GM12878 (cell line): ENCODE data around the gene TOP3A. TPM values are rescaled to one million over a fixed set of nuclear protein-coding genes. Genes with fewer than 3 reads are reported as not detected.

Source experiments
- ATAC-seq: fragments of 200-7000 bp; cut with Tn5 transposase; 3 replicates; pipeline ENCODE4 v1.9.1; 2020; ENCODE audit warnings: mild to moderate bottlenecking, moderate library complexity
- BruUV-seq: library from RNA; stranded (reverse); fragments of 400-500 nt; replicated peaks from 2 replicates; lab custom pipeline; 2021; lab: Mats Ljungman, UMichigan
- CTCF ChIA-PET: fragments of 300-600 bp; sonication (Branson Sonifier 250); formaldehyde crosslinking; extraction: SDS; loops from one replicate; lab custom pipeline; 2021; ENCODE audit warnings: inconsistent platforms; lab: Yijun Ruan, JAX
- POLR2A ChIA-PET: fragments of 350-600 bp; formaldehyde crosslinking; extraction: SDS; loops from one replicate; lab custom pipeline; 2021; ENCODE audit warnings: inconsistent platforms; lab: Charles Lee
- RAD21 ChIA-PET: fragments of 300-600 bp; sonication (Branson Sonifier 250); formaldehyde crosslinking; loops from one replicate; lab custom pipeline; 2023; ENCODE audit warnings: antibody characterized with exemption; ENCODE audit not compliant: unreplicated experiment; lab: Charles Lee
- SMC1A ChIA-PET: fragments of 300-600 bp; sonication (Branson Sonifier 250); formaldehyde crosslinking; loops from one replicate; lab custom pipeline; 2023; ENCODE audit not compliant: unreplicated experiment, uncharacterized antibody; lab: Charles Lee
- DNase-seq: peaks from one replicate; pipeline ENCODE4 v3.0.0-alpha.2; 2011; ENCODE audit warnings: low read depth, low spot score
- FAIRE-seq: peaks from 3 replicates; lab custom pipeline; 2011; peaks lifted over from hg19 to GRCh38; lab: Jason Lieb, UNC
- H2AFZ ChIP-seq: 2 replicates; pipeline ENCODE4 v1.6.0; 2011; ENCODE audit warnings: low read depth, low read length, control low read depth; ENCODE audit not compliant: control insufficient read depth
- H3K27ac ChIP-seq: 2 replicates; pipeline ENCODE4 v1.5.1; 2011; ENCODE audit warnings: control low read depth; ENCODE audit not compliant: control insufficient read depth, insufficient read depth
- H3K27me3 ChIP-seq, 2 experiments: replicated peaks in 1 of 2; 2 replicates each; pipeline versions ENCODE4 v1.6.0 to v1.6.1; 2011; ENCODE audit warnings: low read length in 1 of 2; ENCODE audit not compliant: control insufficient read depth in 2 of 2, insufficient read depth in 2 of 2
- H3K36me3 ChIP-seq, 2 experiments: 2 replicates each; pipeline ENCODE4 v1.5.1; 2011; ENCODE audit warnings: low read length in 1 of 2; ENCODE audit not compliant: control insufficient read depth in 2 of 2, insufficient read depth in 2 of 2
- H3K4me1 ChIP-seq: 2 replicates; pipeline ENCODE4 v1.6.1; 2011; ENCODE audit warnings: mild to moderate bottlenecking, low read length, moderate library complexity, mixed read lengths; ENCODE audit not compliant: control insufficient read depth, insufficient read depth
- H3K4me2 ChIP-seq: 2 replicates; pipeline ENCODE4 v1.6.0; 2011; ENCODE audit warnings: control low read depth; ENCODE audit not compliant: control insufficient read depth, insufficient read depth
- H3K4me3 ChIP-seq: fragments of 200-600 bp; sonication (generic); 2 replicates; pipeline ENCODE4 v1.5.1; 2016
- H3K79me2 ChIP-seq: 2 replicates; pipeline ENCODE4 v1.6.0; 2011; ENCODE audit warnings: low read length; ENCODE audit not compliant: control insufficient read depth, insufficient read depth
- H3K9ac ChIP-seq: 2 replicates; pipeline ENCODE4 v1.8.0; 2011; ENCODE audit warnings: low read length, control low read depth, mixed read lengths; ENCODE audit not compliant: control insufficient read depth, insufficient read depth
- H3K9me3 ChIP-seq: replicated peaks from 3 replicates; pipeline ENCODE4 v1.5.1; 2011; ENCODE audit warnings: mild to moderate bottlenecking, low read length; ENCODE audit not compliant: control insufficient read depth, insufficient read depth
- H4K20me1 ChIP-seq: 2 replicates; pipeline ENCODE4 v1.6.0; 2011; ENCODE audit not compliant: control insufficient read depth, insufficient read depth
- BCL11A ChIP-seq: IDR thresholded peaks from 2 replicates; pipeline ENCODE4 v1.6.1; 2011; ENCODE audit warnings: low read depth, low read length
- CHD1 ChIP-seq: IDR thresholded peaks from 2 replicates; pipeline ENCODE4 v1.6.1; 2012; ENCODE audit warnings: low read depth, low read length, improper control_type of control experiment
- CREM ChIP-seq: IDR thresholded peaks from 2 replicates; pipeline ENCODE4 v1.6.1; 2014; ENCODE audit warnings: antibody characterized with exemption, low read depth
- ESRRA ChIP-seq: IDR thresholded peaks from 2 replicates; pipeline ENCODE4 v1.6.1; 2012; ENCODE audit warnings: mild to moderate bottlenecking, low read length, improper control_type of control experiment
- MTA2 ChIP-seq: fragments of 450-650 bp; IDR thresholded peaks from 2 replicates; pipeline ENCODE4 v1.6.1; 2016; ENCODE audit warnings: low read depth, mild to moderate bottlenecking, moderate library complexity
- NFYA ChIP-seq: IDR thresholded peaks from 2 replicates; pipeline ENCODE4 v1.6.1; 2011; ENCODE audit warnings: low read depth, mild to moderate bottlenecking, low read length, improper control_type of control experiment, borderline replicate concordance
- NRF1 ChIP-seq: conservative IDR thresholded peaks from 2 replicates; pipeline ENCODE4 v1.6.1; 2011; ENCODE audit warnings: mild to moderate bottlenecking, low read depth, low read length, improper control_type of control experiment
- PAX8 ChIP-seq: fragments of 450-650 bp; IDR thresholded peaks from 2 replicates; pipeline ENCODE4 v1.6.1; 2017; ENCODE audit warnings: mild to moderate bottlenecking, moderate library complexity
- POLR2AphosphoS2 ChIP-seq: IDR thresholded peaks from 2 replicates; pipeline ENCODE4 v1.6.1; 2011; ENCODE audit warnings: low read depth, mild to moderate bottlenecking, low read length, improper control_type of control experiment, moderate library complexity
- SMARCA5 ChIP-seq: fragments of 450-650 bp; IDR thresholded peaks from 2 replicates; pipeline ENCODE4 v1.6.1; 2017; ENCODE audit warnings: mild to moderate bottlenecking
- TBL1XR1 ChIP-seq: IDR thresholded peaks from 2 replicates; pipeline ENCODE4 v1.6.1; 2012; ENCODE audit warnings: low read depth, low read length, improper control_type of control experiment
- WGBS: methylation state at CpG from one replicate; pipeline ENCODE4 v1.1.6; 2016; ENCODE audit warnings: low lambda C conversion rate; ENCODE audit not compliant: insufficient replicate concordance, insufficient coverage; ENCODE audit errors: missing lambda C conversion rate; 5-methylcytosine and 5-hydroxymethylcytosine counted together
- in situ Hi-C: fragments of 300-500 bp; cut with MboI; formaldehyde crosslinking; loops from 9 replicates; pipeline ENCODE4 v1.14.3; 2018; ENCODE audit warnings: mixed read lengths
- intact Hi-C: fragments of 100-400 bp; cut with micrococcal nuclease; formaldehyde crosslinking; loops from one replicate; pipeline ENCODE4 v1.14.2; 2022; ENCODE audit not compliant: unreplicated experiment
- polyA plus RNA-seq, 11 experiments: library from polyadenylated mRNA; depleted of rRNA in 4 of 11; unstranded in 6 of 11; stranded (reverse) in 5 of 11; fragments of >200 nt; fragmentation: Nextera tagmentation in 4 of 11; fragmentation: Illumina TruSeq in 1 of 11; extraction: Ambion mirVana in 4 of 11; extraction: Trizol in 1 of 11; gene quantifications; 1 replicate in 1 of 11; 2 replicates in 10 of 11; pipeline versions ENCODE4 v1.2.1 to v1.2.3, GENCODE V29; 2011 to 2016; ENCODE audit warnings: inconsistent platforms in 2 of 11, missing spikeins in 2 of 11, low read depth in 1 of 11
- total RNA-seq, 4 experiments: library from RNA; depleted of rRNA in 3 of 4; stranded (reverse); fragments of >200 nt in 3 of 4; fragmentation: Illumina TruSeq in 1 of 4; extraction: Trizol in 1 of 4; gene quantifications; 2 replicates each; pipeline versions ENCODE4 v1.2.1 to v1.2.3, GENCODE V29; 2013 to 2021
- TF ChIP-seq, protein P1 (sequence below): fragments of 450-650 bp; IDR thresholded peaks from 2 replicates; pipeline ENCODE4 v1.6.1; 2017; ENCODE audit warnings: mild to moderate bottlenecking, low read depth, inconsistent platforms; ENCODE audit not compliant: poor library complexity, severe bottlenecking
- TF ChIP-seq, protein P2 (sequence below): fragments of 450-650 bp; IDR thresholded peaks from 2 replicates; pipeline ENCODE4 v1.6.1; 2016; ENCODE audit warnings: mild to moderate bottlenecking, moderate library complexity, borderline replicate concordance
- TF ChIP-seq, protein P3 (sequence below): IDR thresholded peaks from 2 replicates; pipeline ENCODE4 v1.6.1; 2011; ENCODE audit warnings: borderline replicate concordance, low read depth, mild to moderate bottlenecking, moderate library complexity, low read length; ENCODE audit not compliant: insufficient read depth, poor library complexity, severe bottlenecking
- TF ChIP-seq, protein P4 (sequence below): IDR thresholded peaks from 2 replicates; pipeline ENCODE4 v1.6.1; 2011; ENCODE audit warnings: mild to moderate bottlenecking, low read depth, low read length, moderate library complexity; ENCODE audit not compliant: insufficient replicate concordance

TOP3A gene
- total and polyA plus RNA-seq, 10 of the 15 experiments (the other 5 are each of a cell fraction or from before 2014, with no cell fraction given), result 4.2 to 51.9 (median 31.8) TPM

DNA sequence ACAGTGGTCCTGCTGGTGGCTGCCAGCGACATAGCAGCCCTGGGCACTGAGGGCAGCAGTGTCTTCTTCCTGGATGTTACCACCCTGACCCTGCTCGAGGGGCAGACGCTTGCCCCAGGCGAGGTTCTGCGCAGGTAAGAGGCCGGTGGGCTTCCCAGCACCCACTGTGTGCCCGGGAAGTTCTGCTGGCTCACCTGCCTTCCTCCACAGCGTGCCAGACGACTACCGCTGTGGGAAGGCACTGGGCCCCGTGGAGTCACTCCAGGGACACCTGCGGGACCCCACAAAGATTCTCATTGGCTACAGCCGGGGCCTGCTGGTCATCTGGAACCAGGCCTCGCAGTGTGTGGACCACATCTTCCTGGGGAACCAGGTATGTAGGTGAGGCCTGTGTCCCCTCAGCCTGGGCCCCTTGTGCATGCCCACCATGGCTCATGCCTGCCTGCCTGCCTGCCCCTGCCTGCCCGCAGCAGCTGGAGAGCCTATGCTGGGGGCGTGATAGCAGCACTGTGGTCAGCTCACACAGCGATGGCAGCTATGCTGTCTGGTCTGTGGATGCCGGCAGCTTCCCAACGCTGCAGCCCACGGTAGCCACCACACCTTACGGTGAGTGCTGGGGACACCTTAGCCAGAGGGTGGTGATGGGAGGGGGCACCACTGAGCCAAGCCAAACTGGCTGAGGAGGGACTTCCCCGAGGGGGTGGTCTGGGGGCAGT is 80.8 kb downstream of the TOP3A start:
- Histone ChIP-seq H3K9ac (no peak overlapping the region), H3K4me1 (no peaks in the 10 kb centered on the region), H2AFZ (no peak overlapping the region), H3K27ac (no peak overlapping the region), H4K20me1 (no peaks in the 10 kb centered on the region), H3K4me3 (no peak overlapping the region), H3K4me2 (no peak overlapping the region), H3K79me2 (no peaks in the 10 kb centered on the region), H3K27me3 (no peaks in the 10 kb centered on the region), H3K36me3 (no peaks in the 10 kb centered on the region), H3K9me3 (no peaks in the 10 kb centered on the region)
- no peak for DNase-seq
- intact Hi-C loops, result no loop called here
- ChIA-PET CTCF (no interaction called here), RAD21 (interaction anchor here (1.0 kb wide), 1 partner anchor 15 kb away, joined by 3 read pairs; no protein-coding TSS in a partner anchor), POLR2A (no interaction called here), SMC1A (no interaction called here)
- in situ Hi-C loops, result no loop called here
- no TSS peak for BruUV-seq
- ATAC-seq, result no peak
- FAIRE-seq, result no peak
- WGBS, result 47% methylated on average over 22 of the region's 22 CpGs
- TF ChIP-seq, protein P1, sequence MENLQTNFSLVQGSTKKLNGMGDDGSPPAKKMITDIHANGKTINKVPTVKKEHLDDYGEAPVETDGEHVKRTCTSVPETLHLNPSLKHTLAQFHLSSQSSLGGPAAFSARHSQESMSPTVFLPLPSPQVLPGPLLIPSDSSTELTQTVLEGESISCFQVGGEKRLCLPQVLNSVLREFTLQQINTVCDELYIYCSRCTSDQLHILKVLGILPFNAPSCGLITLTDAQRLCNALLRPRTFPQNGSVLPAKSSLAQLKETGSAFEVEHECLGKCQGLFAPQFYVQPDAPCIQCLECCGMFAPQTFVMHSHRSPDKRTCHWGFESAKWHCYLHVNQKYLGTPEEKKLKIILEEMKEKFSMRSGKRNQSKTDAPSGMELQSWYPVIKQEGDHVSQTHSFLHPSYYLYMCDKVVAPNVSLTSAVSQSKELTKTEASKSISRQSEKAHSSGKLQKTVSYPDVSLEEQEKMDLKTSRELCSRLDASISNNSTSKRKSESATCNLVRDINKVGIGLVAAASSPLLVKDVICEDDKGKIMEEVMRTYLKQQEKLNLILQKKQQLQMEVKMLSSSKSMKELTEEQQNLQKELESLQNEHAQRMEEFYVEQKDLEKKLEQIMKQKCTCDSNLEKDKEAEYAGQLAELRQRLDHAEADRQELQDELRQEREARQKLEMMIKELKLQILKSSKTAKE, result no peak
- TF ChIP-seq BCL11A (no peak), SMARCA5 (no peak), TBL1XR1 (no peak), NFYA (no peak), PAX8 (no peak), CHD1 (no peak), CREM (no peak), NRF1 (no peak), POLR2AphosphoS2 (no peak), MTA2 (no peak), ESRRA (no peak)
- TF ChIP-seq, protein P2, sequence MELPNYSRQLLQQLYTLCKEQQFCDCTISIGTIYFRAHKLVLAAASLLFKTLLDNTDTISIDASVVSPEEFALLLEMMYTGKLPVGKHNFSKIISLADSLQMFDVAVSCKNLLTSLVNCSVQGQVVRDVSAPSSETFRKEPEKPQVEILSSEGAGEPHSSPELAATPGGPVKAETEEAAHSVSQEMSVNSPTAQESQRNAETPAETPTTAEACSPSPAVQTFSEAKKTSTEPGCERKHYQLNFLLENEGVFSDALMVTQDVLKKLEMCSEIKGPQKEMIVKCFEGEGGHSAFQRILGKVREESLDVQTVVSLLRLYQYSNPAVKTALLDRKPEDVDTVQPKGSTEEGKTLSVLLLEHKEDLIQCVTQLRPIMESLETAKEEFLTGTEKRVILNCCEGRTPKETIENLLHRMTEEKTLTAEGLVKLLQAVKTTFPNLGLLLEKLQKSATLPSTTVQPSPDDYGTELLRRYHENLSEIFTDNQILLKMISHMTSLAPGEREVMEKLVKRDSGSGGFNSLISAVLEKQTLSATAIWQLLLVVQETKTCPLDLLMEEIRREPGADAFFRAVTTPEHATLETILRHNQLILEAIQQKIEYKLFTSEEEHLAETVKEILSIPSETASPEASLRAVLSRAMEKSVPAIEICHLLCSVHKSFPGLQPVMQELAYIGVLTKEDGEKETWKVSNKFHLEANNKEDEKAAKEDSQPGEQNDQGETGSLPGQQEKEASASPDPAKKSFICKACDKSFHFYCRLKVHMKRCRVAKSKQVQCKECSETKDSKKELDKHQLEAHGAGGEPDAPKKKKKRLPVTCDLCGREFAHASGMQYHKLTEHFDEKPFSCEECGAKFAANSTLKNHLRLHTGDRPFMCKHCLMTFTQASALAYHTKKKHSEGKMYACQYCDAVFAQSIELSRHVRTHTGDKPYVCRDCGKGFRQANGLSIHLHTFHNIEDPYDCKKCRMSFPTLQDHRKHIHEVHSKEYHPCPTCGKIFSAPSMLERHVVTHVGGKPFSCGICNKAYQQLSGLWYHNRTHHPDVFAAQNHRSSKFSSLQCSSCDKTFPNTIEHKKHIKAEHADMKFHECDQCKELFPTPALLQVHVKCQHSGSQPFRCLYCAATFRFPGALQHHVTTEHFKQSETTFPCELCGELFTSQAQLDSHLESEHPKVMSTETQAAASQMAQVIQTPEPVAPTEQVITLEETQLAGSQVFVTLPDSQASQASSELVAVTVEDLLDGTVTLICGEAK, result no peak
- TF ChIP-seq, protein P3, sequence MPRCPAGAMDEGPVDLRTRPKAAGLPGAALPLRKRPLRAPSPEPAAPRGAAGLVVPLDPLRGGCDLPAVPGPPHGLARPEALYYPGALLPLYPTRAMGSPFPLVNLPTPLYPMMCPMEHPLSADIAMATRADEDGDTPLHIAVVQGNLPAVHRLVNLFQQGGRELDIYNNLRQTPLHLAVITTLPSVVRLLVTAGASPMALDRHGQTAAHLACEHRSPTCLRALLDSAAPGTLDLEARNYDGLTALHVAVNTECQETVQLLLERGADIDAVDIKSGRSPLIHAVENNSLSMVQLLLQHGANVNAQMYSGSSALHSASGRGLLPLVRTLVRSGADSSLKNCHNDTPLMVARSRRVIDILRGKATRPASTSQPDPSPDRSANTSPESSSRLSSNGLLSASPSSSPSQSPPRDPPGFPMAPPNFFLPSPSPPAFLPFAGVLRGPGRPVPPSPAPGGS, result no peak
- TF ChIP-seq, protein P4, sequence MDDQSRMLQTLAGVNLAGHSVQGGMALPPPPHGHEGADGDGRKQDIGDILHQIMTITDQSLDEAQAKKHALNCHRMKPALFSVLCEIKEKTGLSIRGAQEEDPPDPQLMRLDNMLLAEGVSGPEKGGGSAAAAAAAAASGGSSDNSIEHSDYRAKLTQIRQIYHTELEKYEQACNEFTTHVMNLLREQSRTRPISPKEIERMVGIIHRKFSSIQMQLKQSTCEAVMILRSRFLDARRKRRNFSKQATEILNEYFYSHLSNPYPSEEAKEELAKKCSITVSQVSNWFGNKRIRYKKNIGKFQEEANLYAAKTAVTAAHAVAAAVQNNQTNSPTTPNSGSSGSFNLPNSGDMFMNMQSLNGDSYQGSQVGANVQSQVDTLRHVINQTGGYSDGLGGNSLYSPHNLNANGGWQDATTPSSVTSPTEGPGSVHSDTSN, result no peak
